ENCODE measurements around the gene KMT2B.

KMT2B gene

GRCh38 chr19:35727956-35728706, 10.3 kb downstream of the KMT2B start:
- no peaks in the 10 kb centered on the region for H3K9me3 Mint-ChIP-seq
- H3K36me3 Mint-ChIP-seq (ENCODE audit: low read depth) = peaks cover 77% of the 10 kb centered on the region
- peaks cover 4% of the 10 kb centered on the region for H3K4me1 Mint-ChIP-seq (ENCODE audit: low read depth)
- no peaks in the 10 kb centered on the region for H3K27me3 Mint-ChIP-seq
- no peak overlapping the region for H3K27ac Mint-ChIP-seq
- no peak overlapping the region for H3K4me3 Mint-ChIP-seq

GRCh38 chr19:35729021-35729420, 11.2 kb downstream of the KMT2B start:
- no peak overlapping the region for H3K27ac Mint-ChIP-seq
- H3K27me3 Mint-ChIP-seq = no peaks in the 10 kb centered on the region

GRCh38 chr19:35729763-35730162, 12.0 kb downstream of the KMT2B start:
- peak overlapping the region; percentile 70 for H3K27ac Mint-ChIP-seq

More at GRCh38 chr19:35729021-35729420, 11.2 kb downstream of the KMT2B start:
- H3K4me1 Mint-ChIP-seq (ENCODE audit: low read depth) = no peaks in the 10 kb centered on the region
- peaks cover 72% of the 10 kb centered on the region for H3K36me3 Mint-ChIP-seq (ENCODE audit: low read depth)
- no peak overlapping the region for H3K4me3 Mint-ChIP-seq
- no peaks in the 10 kb centered on the region for H3K9me3 Mint-ChIP-seq

GRCh38 chr19:35730326-35730725, 12.5 kb downstream of the KMT2B start:
- Mint-ChIP-seq H3K4me1 (ENCODE audit: low read depth) (no peaks in the 10 kb centered on the region), H3K9me3 (no peaks in the 10 kb centered on the region), H3K27me3 (no peaks in the 10 kb centered on the region), H3K36me3 (ENCODE audit: low read depth) (peaks cover 71% of the 10 kb centered on the region), H3K4me3 (no peak overlapping the region), H3K27ac (no peak overlapping the region)

More at GRCh38 chr19:35729763-35730162, 12.0 kb downstream of the KMT2B start:
- Mint-ChIP-seq H3K9me3 (no peaks in the 10 kb centered on the region), H3K36me3 (ENCODE audit: low read depth) (peaks cover 72% of the 10 kb centered on the region), H3K4me3 (no peak overlapping the region), H3K4me1 (ENCODE audit: low read depth) (no peaks in the 10 kb centered on the region), H3K27me3 (no peaks in the 10 kb centered on the region)

- no peak overlapping the region for H3K27ac Mint-ChIP-seq
- no peaks in the 10 kb centered on the region for H3K27me3 Mint-ChIP-seq
- H3K9me3 Mint-ChIP-seq = no peaks in the 10 kb centered on the region
- H3K36me3 Mint-ChIP-seq (ENCODE audit: low read depth) = peaks cover 68% of the 10 kb centered on the region
- H3K4me1 Mint-ChIP-seq (ENCODE audit: low read depth) = peaks cover 5% of the 10 kb centered on the region
- no peak overlapping the region for H3K4me3 Mint-ChIP-seq
Observed at GRCh38 chr19:35731353-35731752, 13.6 kb downstream of the KMT2B start.

GRCh38 chr19:35731779-35732405, 14.1 kb downstream of the KMT2B start:
- Mint-ChIP-seq H3K27ac (no peak overlapping the region), H3K4me3 (no peak overlapping the region), H3K27me3 (no peaks in the 10 kb centered on the region), H3K4me1 (ENCODE audit: low read depth) (peaks cover 8% of the 10 kb centered on the region), H3K9me3 (no peaks in the 10 kb centered on the region), H3K36me3 (ENCODE audit: low read depth) (peaks cover 69% of the 10 kb centered on the region)

- Mint-ChIP-seq H3K36me3 (ENCODE audit: low read depth) (peaks cover 70% of the 10 kb centered on the region), H3K4me3 (no peak overlapping the region), H3K9me3 (no peaks in the 10 kb centered on the region), H3K4me1 (ENCODE audit: low read depth) (peaks cover 13% of the 10 kb centered on the region), H3K27me3 (no peaks in the 10 kb centered on the region), H3K27ac (no peak overlapping the region)
Observed at GRCh38 chr19:35732540-35733179, 14.9 kb downstream of the KMT2B start.

GRCh38 chr19:35733180-35734125, 15.7 kb downstream of the KMT2B start:
- Mint-ChIP-seq H3K27ac (peak overlapping the region; percentile 21), H3K9me3 (no peaks in the 10 kb centered on the region), H3K4me3 (no peak overlapping the region), H3K36me3 (ENCODE audit: low read depth) (peaks cover 62% of the 10 kb centered on the region), H3K27me3 (no peaks in the 10 kb centered on the region), H3K4me1 (ENCODE audit: low read depth) (peaks cover 14% of the 10 kb centered on the region)

GRCh38 chr19:35734273-35734672, 16.5 kb downstream of the KMT2B start:
- no peak overlapping the region for H3K4me3 Mint-ChIP-seq
- peaks cover 14% of the 10 kb centered on the region for H3K4me1 Mint-ChIP-seq (ENCODE audit: low read depth)
- peak overlapping the region; percentile 21 for H3K27ac Mint-ChIP-seq
- H3K27me3 Mint-ChIP-seq = no peaks in the 10 kb centered on the region
- no peaks in the 10 kb centered on the region for H3K9me3 Mint-ChIP-seq
- peaks cover 60% of the 10 kb centered on the region for H3K36me3 Mint-ChIP-seq (ENCODE audit: low read depth)

GRCh38 chr19:35734889-35735288, 17.1 kb downstream of the KMT2B start:
- Mint-ChIP-seq H3K36me3 (ENCODE audit: low read depth) (peaks cover 54% of the 10 kb centered on the region), H3K27me3 (no peaks in the 10 kb centered on the region), H3K4me3 (no peak overlapping the region), H3K27ac (no peak overlapping the region), H3K4me1 (ENCODE audit: low read depth) (peaks cover 14% of the 10 kb centered on the region), H3K9me3 (no peaks in the 10 kb centered on the region)

- H3K27me3 Mint-ChIP-seq = no peaks in the 10 kb centered on the region
- H3K9me3 Mint-ChIP-seq = no peaks in the 10 kb centered on the region
- H3K27ac Mint-ChIP-seq = no peak overlapping the region
- H3K4me3 Mint-ChIP-seq = no peak overlapping the region
- peaks cover 18% of the 10 kb centered on the region for H3K4me1 Mint-ChIP-seq (ENCODE audit: low read depth)
- peaks cover 44% of the 10 kb centered on the region for H3K36me3 Mint-ChIP-seq (ENCODE audit: low read depth)
Observed at GRCh38 chr19:35736913-35737886, 19.4 kb downstream of the KMT2B start.

- peaks cover 51% of the 10 kb centered on the region for H3K36me3 Mint-ChIP-seq (ENCODE audit: low read depth)
- H3K4me1 Mint-ChIP-seq (ENCODE audit: low read depth) = peaks cover 27% of the 10 kb centered on the region
- no peak overlapping the region for H3K27ac Mint-ChIP-seq
- no peaks in the 10 kb centered on the region for H3K27me3 Mint-ChIP-seq
- no peak overlapping the region for H3K4me3 Mint-ChIP-seq
- H3K9me3 Mint-ChIP-seq = no peaks in the 10 kb centered on the region
Observed at GRCh38 chr19:35738021-35738886, 20.5 kb downstream of the KMT2B start.

- Mint-ChIP-seq H3K27ac (no peak overlapping the region), H3K4me3 (no peak overlapping the region), H3K36me3 (ENCODE audit: low read depth) (peaks cover 49% of the 10 kb centered on the region), H3K27me3 (no peaks in the 10 kb centered on the region), H3K9me3 (no peaks in the 10 kb centered on the region), H3K4me1 (ENCODE audit: low read depth) (peaks cover 33% of the 10 kb centered on the region)
Observed at GRCh38 chr19:35738887-35739229, 21.1 kb downstream of the KMT2B start.

All from stimulated activated naive CD8-positive, alpha-beta T cell treated with anti-CD3 and anti-CD28 coated beads, Interleukin-15, Interleukin-2, amounts not matched to agents 100 ng/mL and 50 ng/mL, for 24 hours (primary cell).